GM18526 (cell line): ENCODE data around the gene PTCD2.

Experiments
- POLR2A ChIP-seq: IDR thresholded peaks from 3 replicates; pipeline ENCODE4 v1.6.1; 2011; ENCODE audit not compliant: insufficient read length; ENCODE audit errors: extremely low read depth

PTCD2 gene

GRCh38 chr5:72383726-72384125, 63.6 kb downstream of the PTCD2 start:
- TF ChIP-seq POLR2A: no peak

GRCh38 chr5:72386639-72387038, 66.5 kb downstream of the PTCD2 start:
- TF ChIP-seq POLR2A: no peak

DNA sequence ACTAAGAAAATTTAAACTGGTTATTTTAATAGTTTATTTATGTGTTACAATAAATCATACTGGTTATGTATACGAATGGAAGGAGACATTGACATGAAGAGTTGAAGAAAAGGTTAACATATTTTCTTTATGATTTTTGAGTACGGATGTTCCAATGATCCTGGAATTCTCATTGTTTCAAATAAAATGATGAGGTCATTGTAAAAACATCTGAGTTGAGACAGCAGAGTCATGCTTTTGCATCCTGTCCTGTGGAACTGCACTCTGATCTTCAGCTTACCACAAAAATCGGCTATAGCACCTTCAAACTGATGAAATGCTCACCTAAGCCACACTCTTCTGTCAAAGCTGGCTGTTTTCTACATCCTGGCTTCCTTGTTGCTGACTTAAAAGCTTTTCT, 67.8 kb downstream of the PTCD2 start:
- no peak for TF ChIP-seq POLR2A

DNA sequence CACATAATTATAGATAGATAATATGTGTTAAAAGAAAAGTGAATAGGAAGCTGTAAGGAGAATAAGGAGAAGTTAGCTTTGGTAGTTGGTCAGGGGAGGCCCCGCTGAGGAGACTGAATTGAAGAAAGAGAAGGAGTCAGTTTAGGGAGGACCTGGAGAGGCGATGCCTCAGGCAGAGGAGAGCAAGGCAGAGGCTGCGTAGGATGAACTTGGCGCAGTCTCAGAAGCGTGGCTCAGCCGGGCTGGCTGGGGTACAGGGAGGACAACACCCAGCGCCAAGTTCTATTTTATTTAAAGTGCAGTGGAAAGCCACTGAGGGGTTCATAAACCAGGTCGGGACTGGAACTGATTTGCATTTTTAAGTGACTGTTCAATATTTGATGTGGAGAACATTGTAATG, 68.5 kb downstream of the PTCD2 start:
- no peak for TF ChIP-seq POLR2A

GRCh38 chr5:72390836-72391235, 70.7 kb downstream of the PTCD2 start:
- no peak for TF ChIP-seq POLR2A

DNA sequence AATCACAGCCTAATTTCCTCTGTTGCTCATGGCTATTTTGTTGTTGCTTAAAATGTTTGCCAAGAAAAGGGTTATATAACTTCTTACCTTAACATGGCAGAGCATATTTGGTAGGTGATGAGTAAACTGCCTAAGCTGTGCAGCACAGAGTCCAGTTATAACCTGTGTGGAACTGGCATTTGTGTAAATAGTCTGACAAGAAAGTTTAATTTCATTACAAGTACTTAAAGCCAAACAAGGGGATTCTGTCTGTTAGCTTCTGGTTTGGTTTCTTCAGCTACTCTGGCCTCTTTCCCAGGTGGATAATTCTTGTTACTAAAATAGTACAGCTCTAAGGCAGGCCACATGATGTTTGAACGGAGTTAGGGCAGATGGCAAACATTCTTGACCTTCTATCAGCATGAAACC, 72.2 kb downstream of the PTCD2 start:
- no peak for TF ChIP-seq POLR2A

DNA sequence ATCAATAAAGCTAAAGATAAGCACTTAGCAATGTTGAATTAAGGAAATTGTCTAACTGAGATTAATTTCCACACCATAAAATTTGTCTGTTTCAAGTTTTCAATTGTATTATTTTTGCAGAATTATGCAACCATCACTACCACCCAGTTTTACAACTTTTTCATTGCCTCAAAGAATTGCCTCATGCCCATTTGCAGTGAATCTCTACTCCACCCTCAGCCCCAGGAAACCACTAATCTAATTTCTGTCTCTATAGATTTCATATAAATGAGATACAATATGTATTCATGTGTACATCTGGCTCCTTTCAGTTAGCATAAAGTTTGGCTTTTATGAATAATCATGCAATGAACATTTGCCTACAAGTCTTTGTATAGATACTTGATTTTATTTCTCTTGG, 72.9 kb downstream of the PTCD2 start:
- TF ChIP-seq POLR2A: no peak

DNA sequence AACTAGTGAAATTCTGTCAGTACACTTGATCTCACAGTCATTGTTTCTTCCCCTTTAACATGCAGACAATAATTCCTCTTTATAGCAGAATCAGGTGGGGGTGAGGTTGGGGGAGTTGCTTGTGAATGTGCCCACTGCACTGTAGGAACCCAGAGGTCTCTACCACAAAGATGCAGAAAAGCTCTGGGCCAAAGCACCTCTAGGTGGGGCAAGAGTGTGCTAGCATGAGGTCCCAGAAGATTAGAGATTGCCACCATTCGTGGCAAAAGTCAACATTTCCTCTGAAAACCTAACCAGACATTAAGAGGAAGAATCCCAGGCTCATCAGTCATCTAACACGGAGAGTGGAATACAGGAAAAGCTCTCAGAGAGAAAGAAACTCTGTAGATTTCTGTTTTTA, 74.5 kb downstream of the PTCD2 start:
- no peak for TF ChIP-seq POLR2A

DNA sequence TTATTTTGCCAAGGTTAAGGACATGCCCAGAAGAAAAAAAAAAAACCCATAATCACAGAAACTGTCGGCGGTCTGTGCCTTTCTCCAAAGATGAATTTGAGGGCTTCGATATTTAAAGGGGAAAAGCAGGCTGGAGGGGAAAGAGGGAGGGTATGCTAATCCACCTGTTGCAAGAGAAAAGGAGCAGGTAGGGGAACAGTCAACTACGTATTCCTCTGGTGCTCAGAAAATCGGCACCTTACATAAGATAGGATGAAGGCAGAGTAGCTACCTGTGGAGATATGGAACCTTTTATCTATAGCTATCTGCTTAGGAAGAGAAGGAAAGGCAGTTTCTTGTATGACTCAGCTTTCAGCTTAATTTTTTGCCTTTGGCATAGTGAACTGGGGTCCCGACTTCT, 77.7 kb downstream of the PTCD2 start:
- TF ChIP-seq POLR2A: no peak

DNA sequence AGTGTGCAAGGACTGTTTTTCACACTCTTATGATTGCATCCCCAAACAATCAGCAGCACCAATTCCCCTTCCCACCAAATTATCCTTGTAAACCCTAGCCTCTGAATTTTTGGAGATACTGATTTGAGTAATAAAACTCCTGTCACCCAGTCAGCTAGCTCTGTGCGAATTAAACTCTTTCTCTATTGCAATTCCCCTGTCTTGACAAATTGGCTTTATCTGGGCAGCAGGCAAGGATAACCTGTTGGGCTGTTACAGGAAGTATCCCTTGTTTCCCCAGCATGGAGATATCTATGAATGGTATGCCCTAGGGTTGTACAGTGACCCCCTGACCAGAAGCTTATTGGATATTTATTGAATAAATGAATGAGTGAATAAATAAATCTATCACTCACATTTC, 80.8 kb downstream of the PTCD2 start:
- no peak for TF ChIP-seq POLR2A

- no peak for TF ChIP-seq POLR2A
Measured at GRCh38 chr5:72402381-72402890, 82.3 kb downstream of the PTCD2 start.

- no peak for TF ChIP-seq POLR2A
Measured at GRCh38 chr5:72402959-72403628, 82.9 kb downstream of the PTCD2 start.

GRCh38 chr5:72407078-72407477, 86.9 kb downstream of the PTCD2 start:
- TF ChIP-seq POLR2A: no peak

- TF ChIP-seq POLR2A: no peak
Measured at GRCh38 chr5:72407541-72407940, 87.4 kb downstream of the PTCD2 start.

- no peak for TF ChIP-seq POLR2A
Measured at GRCh38 chr5:72408127-72408526, 88.0 kb downstream of the PTCD2 start.

DNA sequence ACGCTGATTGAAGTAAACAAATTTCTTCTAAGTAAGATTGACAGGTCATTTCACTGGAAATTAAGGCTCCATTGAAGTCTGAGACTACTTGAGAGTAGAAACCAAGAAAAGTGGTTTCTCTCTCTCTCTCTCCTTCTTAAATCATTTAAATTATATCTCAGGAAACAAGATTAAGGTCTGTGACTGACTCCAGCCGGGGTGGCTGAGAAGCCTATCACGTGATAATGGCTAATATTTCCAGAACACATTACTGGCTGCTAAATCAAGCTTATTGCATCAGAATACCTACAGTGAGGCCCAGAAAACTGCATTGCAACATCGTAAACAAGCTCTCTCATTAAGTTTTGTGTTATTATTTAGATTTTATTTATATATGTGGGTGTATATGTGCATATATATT, 88.4 kb downstream of the PTCD2 start:
- TF ChIP-seq POLR2A: no peak

- no peak for TF ChIP-seq POLR2A
Measured at GRCh38 chr5:72410688-72411295, 90.6 kb downstream of the PTCD2 start.
